Umbilical cord (tissue), 2 donors: ENCODE data around the gene GIMD1. TPM values are rescaled to one million over a fixed set of nuclear protein-coding genes. Genes with fewer than 3 reads are reported as not detected.
A peak's percentile ranks its signal among the peaks of the same experiment; 100 is the strongest.
"Not testable (repeated sequence)": the region's sequence is repeated elsewhere in the genome, so short reads cannot be mapped to it uniquely, and the experiment has no call there.

ENCODE experiments used
- DNase-seq: peaks from one replicate; pipeline ENCODE4 v3.0.0-alpha.2; 2015; ENCODE audit warnings: low spot score
- total RNA-seq: library from RNA; depleted of rRNA; stranded (reverse); fragments of >200 nt; gene quantifications from one replicate; pipeline ENCODE4 v1.2.3, GENCODE V29; 2014; ENCODE audit warnings: low replicate concordance; ENCODE audit not compliant: insufficient read depth

The GIMD1 gene
- total RNA-seq, result 3.4 TPM

DNA sequence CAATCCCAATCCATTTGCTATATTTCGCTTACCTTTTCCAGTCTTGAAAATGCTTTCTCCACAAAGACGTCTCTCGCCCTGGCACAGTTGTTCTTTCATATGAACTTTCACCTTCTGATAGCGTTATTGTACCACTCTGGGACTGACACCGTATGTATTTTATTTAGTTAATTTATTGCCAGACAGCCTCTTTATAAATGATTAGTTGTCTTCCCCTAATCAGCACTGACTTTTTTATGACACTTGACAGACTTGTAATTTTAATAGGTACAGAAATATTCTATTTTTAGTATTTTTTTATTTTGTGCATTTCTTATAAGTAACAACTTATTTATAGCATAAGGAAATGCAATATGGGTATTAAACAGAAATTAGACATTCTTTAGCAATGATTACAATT is at the start of gene GIMD1:
Gene GIMD1 (minus strand): TSS at position 101 of the 400 bp plus-strand sequence. CDS start 1,343 bp downstream, outside the sequence.
- DNase-seq, result no peak

DNA sequence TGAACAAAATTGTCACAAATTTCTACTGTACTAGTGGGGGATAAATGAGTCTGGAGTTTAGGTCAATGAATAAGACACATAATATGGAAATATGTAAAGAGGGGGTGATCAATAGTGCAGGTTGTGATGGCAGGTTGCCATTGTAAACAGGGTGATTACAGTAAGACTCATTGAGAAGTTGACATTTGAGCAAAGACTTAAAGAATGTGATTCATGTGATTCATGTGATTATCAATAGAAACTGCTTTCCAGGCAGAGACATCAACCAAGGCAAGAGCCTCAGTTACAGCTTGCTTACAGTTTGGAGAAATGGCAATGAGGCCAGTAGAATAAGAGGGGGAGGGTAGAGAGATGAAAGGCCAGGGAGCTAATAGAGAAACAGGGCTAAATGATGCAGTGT is 45.8 kb upstream of the GIMD1 start:
- no peak for DNase-seq

GRCh38 chr4:106409901-106410889 is 41.6 kb upstream of the GIMD1 start:
- no peak for DNase-seq

DNA sequence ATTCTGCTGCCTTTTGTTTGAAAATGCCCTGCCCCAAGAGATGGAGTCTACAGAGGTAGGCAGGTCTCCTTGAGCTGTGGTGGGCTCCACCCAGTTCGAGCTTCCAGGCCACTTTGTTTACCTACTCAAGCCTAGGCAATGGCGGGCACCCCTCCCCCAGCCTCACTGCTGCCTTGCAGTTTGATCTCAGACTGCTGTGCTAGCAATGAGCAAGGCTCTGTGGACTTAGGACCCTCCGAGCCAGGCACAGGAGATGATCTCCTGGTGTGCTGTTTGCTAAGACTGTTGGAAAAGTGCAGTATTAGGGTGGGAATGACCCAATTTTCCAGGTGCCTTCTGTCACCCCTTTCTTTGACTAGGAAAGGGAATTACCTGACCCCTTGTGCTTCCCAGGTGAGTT is 39.4 kb upstream of the GIMD1 start:
- DNase-seq, result not testable (repeated sequence)

DNA sequence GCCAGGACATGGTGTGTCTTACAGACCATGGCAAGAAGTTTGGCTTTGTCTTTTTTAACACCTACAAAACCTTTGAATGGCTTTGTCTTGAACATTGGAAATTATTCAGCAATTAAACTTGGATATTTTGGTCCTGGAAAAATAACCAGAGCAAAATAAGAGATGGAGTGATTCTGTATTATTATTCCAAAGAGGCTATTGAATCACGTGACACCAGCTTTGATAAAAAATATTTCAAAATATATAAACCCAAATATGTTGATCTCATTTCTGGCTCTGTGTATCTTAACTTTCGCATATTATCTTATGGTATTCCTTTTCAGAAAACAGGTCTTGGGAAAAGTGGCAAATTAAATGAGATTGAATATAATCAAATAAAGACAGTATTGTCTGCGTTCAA is 32.6 kb upstream of the GIMD1 start:
- DNase-seq, result no peak

- not testable (repeated sequence) for DNase-seq
Measured at GRCh38 chr4:106398898-106399297, 30.3 kb upstream of the GIMD1 start.

DNA sequence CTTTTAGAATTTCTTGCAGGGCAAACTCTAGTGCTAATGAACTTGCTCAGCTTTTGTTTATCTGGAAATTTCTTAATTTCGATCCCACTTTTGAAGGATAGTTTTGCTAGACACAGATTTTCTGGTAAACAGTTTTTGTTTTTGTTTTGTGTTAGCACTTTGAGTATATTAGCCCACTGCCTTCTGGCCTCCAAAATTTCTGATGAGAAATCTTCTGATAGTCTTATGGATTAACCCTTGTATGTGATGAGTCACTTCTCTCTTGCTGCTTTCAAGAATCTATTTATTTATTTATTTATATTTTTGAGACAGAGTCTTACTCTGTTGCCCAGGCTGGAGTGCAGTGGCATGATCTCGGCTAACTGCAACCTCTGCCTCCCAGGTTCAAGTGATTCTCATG is 27.0 kb upstream of the GIMD1 start:
- no peak for DNase-seq

DNA sequence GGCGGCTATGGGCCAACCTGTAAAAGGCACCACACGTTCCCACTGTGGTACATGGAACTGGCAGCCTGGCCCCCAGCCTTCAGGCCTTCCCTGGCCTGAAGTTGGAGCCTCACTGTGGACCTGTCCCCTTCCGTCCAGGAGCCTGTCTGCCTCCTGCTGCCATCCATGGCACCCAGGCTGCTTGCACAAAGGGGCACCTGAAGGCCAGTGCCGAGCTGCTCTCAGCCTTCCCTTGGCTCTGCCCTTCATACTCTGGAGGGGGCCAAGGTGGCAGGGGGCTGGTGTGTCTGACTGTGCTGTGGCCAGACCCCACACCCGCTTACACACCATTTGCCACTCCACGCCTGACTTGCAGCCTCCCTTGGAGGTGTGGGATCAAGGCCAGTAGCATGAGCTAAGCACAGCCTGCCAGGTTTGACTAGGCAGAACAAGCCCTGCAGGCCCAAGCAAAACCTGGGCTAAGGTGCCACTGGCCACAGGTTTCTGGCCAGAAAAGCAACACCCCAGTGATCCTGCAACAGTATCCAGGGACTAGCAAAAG is 17.3 kb upstream of the GIMD1 start:
- DNase-seq, result no peak

DNA sequence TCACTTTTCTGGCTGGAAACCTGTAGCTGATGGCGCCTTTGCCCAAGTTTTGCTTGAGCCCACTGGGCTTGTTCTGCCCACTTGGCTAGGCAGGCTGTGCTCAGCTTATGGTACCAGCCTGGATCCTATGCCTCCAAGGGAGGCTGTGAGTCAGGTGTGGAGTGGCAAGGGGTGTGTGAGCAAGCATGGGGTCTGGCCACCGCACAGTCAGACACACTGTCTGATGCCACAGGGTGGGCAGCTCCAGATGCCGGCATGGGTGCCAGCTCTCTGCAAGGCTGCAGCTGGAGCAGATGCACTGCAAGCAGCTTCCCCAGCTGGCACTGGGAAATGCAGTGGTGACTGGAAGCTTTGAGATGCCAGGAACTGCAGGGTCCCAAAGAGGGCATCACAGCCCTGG is 16.3 kb upstream of the GIMD1 start:
- no peak for DNase-seq

DNA sequence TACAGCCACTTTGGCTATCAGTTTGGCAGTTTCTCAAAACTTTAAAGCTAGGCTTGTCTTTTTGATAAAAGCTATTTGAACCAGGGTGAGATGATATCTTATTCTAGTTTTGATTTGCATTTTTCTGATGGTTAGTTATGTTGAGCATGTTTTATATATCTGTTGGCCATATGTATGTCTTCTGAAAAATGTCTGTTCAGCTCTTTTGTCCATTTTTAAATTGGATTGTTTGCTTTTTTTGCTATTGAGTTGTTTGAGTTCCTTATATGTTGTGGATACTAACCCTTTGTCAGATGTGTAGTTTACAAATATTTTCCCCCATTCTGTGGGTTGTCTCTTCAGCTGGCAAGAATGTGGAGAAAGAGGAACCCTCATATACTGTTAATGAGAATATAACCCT is 11.6 kb upstream of the GIMD1 start:
- DNase-seq, result no peak

- no peak for DNase-seq
Measured at GRCh38 chr4:106373026-106373425, 4.4 kb upstream of the GIMD1 start.

GRCh38 chr4:106371161-106371560 is 2.6 kb upstream of the GIMD1 start:
- no peak for DNase-seq

- peak; percentile 2 for DNase-seq
Measured at GRCh38 chr4:106370214-106370613, 1.6 kb upstream of the GIMD1 start.

DNA sequence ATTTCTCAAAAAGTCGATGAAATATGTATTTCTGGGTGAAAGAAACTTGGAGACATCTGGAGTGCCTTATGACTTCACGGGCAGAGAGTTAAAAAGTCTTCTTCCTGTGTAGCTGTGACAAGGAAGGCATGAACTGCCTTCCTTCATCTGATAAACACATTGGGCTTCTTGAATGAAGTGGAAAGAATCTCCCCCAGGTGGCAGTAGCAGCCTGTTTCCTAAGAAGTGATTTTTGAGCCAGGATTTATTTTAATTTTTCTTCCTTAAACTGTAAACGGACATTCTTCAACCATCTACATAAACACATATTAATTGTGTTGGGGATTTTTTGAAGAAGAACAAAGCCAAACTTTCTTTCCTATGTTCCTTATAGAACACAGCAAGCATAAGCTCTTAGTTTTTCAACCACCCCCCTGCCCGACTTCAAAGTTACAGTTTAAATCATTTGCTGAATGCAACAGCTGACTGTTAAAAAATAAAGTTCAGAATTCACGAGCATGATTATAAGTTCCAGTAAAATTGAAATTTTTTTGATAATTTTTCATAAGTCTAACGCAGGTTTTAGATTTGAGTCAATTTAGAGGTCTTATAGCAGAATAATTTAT is 980 bp upstream of the GIMD1 start:
- peak; percentile 90 for DNase-seq

DNA sequence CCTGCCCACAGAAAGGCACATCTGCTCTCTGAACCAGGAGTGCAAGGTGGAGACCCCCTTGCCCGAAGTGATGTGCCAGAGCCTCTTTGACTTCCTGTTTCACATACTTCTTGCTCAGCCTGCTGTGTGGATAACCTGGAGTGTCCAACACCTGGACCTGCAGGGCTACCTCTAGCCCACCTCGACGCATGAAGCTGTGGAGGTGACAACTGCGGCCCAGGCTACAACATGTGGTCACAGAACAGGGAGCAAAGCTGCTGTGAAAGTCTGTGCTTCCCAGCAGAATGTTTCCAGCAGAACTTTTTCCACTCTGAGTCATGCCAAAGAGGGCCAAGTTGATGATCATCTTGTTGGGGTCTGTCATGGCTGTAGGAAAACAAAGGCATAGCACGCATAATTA is 1.5 kb downstream of the GIMD1 start:
- no peak for DNase-seq

GRCh38 chr4:106366026-106366425 is 2.6 kb downstream of the GIMD1 start:
- DNase-seq, result no peak

- peak; percentile 93 for DNase-seq
Measured at GRCh38 chr4:106365613-106366012, 3.0 kb downstream of the GIMD1 start.

DNA sequence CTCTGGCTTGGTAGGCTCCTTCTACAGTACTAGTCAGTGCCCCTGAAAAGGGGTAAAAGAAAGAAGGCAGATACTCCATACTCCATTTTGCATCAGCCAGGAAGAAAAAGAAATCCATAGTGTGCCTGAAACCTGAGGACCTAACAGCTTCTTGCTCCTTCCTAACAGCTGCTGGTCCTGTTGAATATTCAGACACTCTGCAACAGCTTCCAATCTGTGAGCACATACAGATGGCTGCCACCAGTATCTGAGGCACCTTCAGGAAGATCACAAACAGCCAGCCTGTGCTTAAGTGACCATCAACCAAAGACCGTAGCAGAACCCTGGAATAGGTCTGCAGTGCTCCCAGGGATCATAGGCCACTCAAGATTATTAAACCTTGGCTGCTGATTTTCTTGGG is 4.3 kb downstream of the GIMD1 start:
- no peak for DNase-seq

DNA sequence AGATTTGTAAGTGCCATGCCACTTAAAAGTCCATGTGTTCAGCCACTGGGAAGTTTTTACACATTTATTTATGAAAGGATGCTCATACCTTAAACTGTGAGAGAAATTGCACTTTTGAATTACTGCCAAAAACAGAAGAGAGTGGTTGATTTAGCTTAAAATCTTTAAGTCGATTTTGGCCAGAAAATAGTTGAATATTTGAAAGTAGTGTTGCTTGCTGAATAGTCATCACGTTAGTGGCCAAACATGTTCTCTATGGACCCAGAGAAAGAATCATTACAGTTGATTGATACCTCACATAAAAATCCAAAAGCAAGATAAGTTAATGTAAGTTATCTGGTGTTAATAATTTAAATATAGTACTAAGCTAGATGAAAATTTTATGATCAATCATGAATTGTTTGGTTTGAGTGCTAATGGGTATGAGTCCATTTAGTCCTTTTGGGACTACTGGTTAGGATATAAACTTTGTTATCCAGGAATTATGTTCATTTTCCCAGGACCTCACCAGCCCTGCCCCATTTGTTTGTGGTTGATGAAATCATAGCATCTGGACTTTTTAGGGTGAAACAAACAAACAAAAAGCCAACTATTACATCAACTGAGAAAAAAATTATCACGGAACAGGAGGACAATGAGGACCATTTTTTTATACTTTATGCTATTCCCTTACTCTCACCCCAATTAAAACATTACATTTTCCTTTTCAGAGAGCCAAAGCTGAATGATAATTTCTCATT is 6.3 kb downstream of the GIMD1 start:
- DNase-seq, result no peak

- no peak for DNase-seq
Measured at GRCh38 chr4:106358899-106359298, 9.7 kb downstream of the GIMD1 start.

GRCh38 chr4:106355193-106355592 is 13.4 kb downstream of the GIMD1 start:
- DNase-seq, result no peak

GRCh38 chr4:106353786-106354185 is 14.8 kb downstream of the GIMD1 start:
- no peak for DNase-seq
